ENCODE measurements around the gene PREPL. TPM values are rescaled to one million over a fixed set of nuclear protein-coding genes. Genes with fewer than 3 reads are reported as not detected.
A peak's percentile ranks its signal among the peaks of the same experiment; 100 is the strongest.

The PREPL gene
- 31.9 and 111 TPM in 2 replicates for total RNA-seq (2011; cell fraction: chromatin; rRNA removed; ENCODE audit: low replicate concordance)
- 14.8 and 23.8 TPM in 2 replicates for total RNA-seq (2011; cell fraction: nucleolus; rRNA removed)
- 47.1 and 80.1 TPM in 2 replicates for total RNA-seq (2011; cell fraction: nucleoplasm; rRNA removed)
- total RNA-seq (2014; rRNA removed) (19.7 and 24.1 TPM in 2 replicates), total RNA-seq (2014; rRNA removed; fragmentation: Illumina TruSeq; extraction: Trizol) (34.5 and 38.5 TPM in 2 replicates), total RNA-seq (2015; rRNA removed; fragmentation: Illumina TruSeq; extraction: Trizol) (25.3 and 26.9 TPM in 2 replicates), total RNA-seq (2021) (31.2 and 31.8 TPM in 2 replicates), polyA plus RNA-seq (2011; rRNA removed) (48.0 and 58.9 TPM in 2 replicates), polyA plus RNA-seq (2014; fragmentation: Illumina TruSeq; extraction: Trizol) (32.5 and 42.4 TPM in 2 replicates), polyA plus RNA-seq (2014; fragmentation: Nextera tagmentation; extraction: Ambion mirVana) (10 to 100 TPM; 11.6 to 27.2 TPM), polyA plus RNA-seq (2014; rRNA removed) (24.3 and 26.7 TPM in 2 replicates), polyA minus RNA-seq (2011; rRNA and poly(A)+ RNA removed) (59.9 and 61.1 TPM in 2 replicates), Bru-seq, nascent RNA (percentile 80 among the genes with signal in this experiment), BruChase-seq, experiment 1, labeled RNA remaining after a 2-hour chase (percentile 87 among the genes with signal in this experiment), BruChase-seq, experiment 2, labeled RNA remaining after a 6-hour chase (percentile 89 among the genes with signal in this experiment)
- polyA plus RNA-seq (2011; cell fraction: cytosol; rRNA removed): 9.4 and 20.7 TPM in 2 replicates
- 40.9 and 70.4 TPM in 2 replicates for polyA plus RNA-seq (2011; cell fraction: nucleus; rRNA removed)
- polyA plus RNA-seq (2012): 19.6 and 40.4 TPM in 2 replicates
- polyA minus RNA-seq (2011; cell fraction: cytosol; rRNA and poly(A)+ RNA removed): 19.4 and 25.0 TPM in 2 replicates
- 21.3 and 44.3 TPM in 2 replicates for polyA minus RNA-seq (2011; cell fraction: nucleus; rRNA and poly(A)+ RNA removed)
- long read RNA-seq, experiment 1, full-length matches to known transcripts: 26 of 49 reads
- long read RNA-seq, experiment 1, partial matches to known transcripts: 9 of 49 reads
- long read RNA-seq, experiment 1, other reads (novel, unspliced or antisense): 14 of 49 reads
- long read RNA-seq, experiment 2, full-length matches to known transcripts: 1 of 21 reads
- long read RNA-seq, experiment 2, partial matches to known transcripts: 2 of 21 reads
- long read RNA-seq, experiment 2, other reads (novel, unspliced or antisense): 18 of 21 reads
- long read RNA-seq, experiment 3, full-length matches to known transcripts: 7 of 12 reads
- long read RNA-seq, experiment 3, partial matches to known transcripts: 1 of 12 reads
- long read RNA-seq, experiment 3, other reads (novel, unspliced or antisense): 4 of 12 reads

- DNase-seq (ENCODE audit: extremely low read depth in 1 of 4, low spot score in 3 of 4): peak; percentile 97 to 99 (median 98)
- no TSS peak for BruUV-seq (replicated peaks)
- H2AFZ ChIP-seq (ENCODE audit: low read depth, low read length): peak within 1 kb of the TSS; percentile 100
- H3K4me1 ChIP-seq (replicated peaks in 1 of 2; ENCODE audit: control insufficient read depth in 2 of 2, insufficient read depth in 2 of 2, low read length in 2 of 2): peaks cover 3 to 18% of the 10 kb centered on the region in 2 experiments; a peak in 3 of 5 replicates
- ChIA-PET POLR2A (interaction anchor here (0.6 to 4.7 kb wide), 21 partner anchors 9 to 1495 kb away, joined by 3 to 40 read pairs (median 3); no protein-coding TSS in a partner anchor), CTCF (ENCODE audit: low intra/inter-chr PET ratio) (no interaction called here)
- H3K9me1 ChIP-seq (ENCODE audit: control insufficient read depth, insufficient read depth, low read length): no peaks in the 10 kb centered on the region
- peak within 1 kb of the TSS; percentile 97 for H3K4me2 ChIP-seq (ENCODE audit: insufficient read depth, low read length)
- WGBS (ENCODE audit: insufficient coverage, low coverage, missing lambda C conversion rate): under 1% methylated on average over 52 of the region's 57 CpGs
- no peaks in the 10 kb centered on the region; the same call in 1 of the 2 replicates for H4K20me1 ChIP-seq (replicated peaks; ENCODE audit: control insufficient read depth, insufficient read depth, low read length)
- H3K36me3 ChIP-seq (ENCODE audit: control insufficient read depth, insufficient read depth, low read length): peaks cover 5% of the 10 kb centered on the region; the same call in 1 of the 3 replicates
- peak; percentile 99 for FAIRE-seq
- peaks cover 57% of the 10 kb centered on the region for H3K79me2 ChIP-seq (ENCODE audit: control insufficient read depth, insufficient read depth, low read length)
- peak within 1 kb of the TSS; percentile 100 for H3K27ac ChIP-seq (ENCODE audit: extremely low read depth, low read depth, low read length)
- in situ Hi-C loops (cut with MboI): no loop called here
- intact Hi-C loops (cut with micrococcal nuclease): no loop called here
- peak within 1 kb of the TSS; percentile 80 for H3K4me3 ChIP-seq
- peak; percentile 93 for ATAC-seq
- no peaks in the 10 kb centered on the region for H3K9me3 ChIP-seq (replicated peaks; ENCODE audit: control insufficient read depth, insufficient read depth, low read depth, low read length)
- H3K27me3 ChIP-seq (ENCODE audit: control insufficient read depth in 2 of 2, insufficient read depth in 2 of 2, low read length in 2 of 2): no peaks in the 10 kb centered on the region
- H3K9ac ChIP-seq (ENCODE audit: insufficient read depth in 1 of 2, low read depth in 2 of 2, low read length in 2 of 2): peak within 1 kb of the TSS; percentile 94 to 95
- TF ChIP-seq, protein P1, sequence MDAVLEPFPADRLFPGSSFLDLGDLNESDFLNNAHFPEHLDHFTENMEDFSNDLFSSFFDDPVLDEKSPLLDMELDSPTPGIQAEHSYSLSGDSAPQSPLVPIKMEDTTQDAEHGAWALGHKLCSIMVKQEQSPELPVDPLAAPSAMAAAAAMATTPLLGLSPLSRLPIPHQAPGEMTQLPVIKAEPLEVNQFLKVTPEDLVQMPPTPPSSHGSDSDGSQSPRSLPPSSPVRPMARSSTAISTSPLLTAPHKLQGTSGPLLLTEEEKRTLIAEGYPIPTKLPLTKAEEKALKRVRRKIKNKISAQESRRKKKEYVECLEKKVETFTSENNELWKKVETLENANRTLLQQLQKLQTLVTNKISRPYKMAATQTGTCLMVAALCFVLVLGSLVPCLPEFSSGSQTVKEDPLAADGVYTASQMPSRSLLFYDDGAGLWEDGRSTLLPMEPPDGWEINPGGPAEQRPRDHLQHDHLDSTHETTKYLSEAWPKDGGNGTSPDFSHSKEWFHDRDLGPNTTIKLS (IDR thresholded peaks at IDR 0.05; ENCODE audit: borderline replicate concordance, low read depth): peak; percentile 91
- TF ChIP-seq, protein P2, sequence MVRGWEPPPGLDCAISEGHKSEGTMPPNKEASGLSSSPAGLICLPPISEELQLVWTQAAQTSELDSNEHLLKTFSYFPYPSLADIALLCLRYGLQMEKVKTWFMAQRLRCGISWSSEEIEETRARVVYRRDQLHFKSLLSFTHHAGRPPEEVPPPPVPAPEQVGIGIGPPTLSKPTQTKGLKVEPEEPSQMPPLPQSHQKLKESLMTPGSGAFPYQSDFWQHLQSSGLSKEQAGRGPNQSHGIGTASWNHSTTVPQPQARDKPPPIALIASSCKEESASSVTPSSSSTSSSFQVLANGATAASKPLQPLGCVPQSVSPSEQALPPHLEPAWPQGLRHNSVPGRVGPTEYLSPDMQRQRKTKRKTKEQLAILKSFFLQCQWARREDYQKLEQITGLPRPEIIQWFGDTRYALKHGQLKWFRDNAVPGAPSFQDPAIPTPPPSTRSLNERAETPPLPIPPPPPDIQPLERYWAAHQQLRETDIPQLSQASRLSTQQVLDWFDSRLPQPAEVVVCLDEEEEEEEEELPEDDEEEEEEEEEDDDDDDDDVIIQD (CRISPR knock-in tag; IDR thresholded peaks at IDR 0.05): no peak
- TF ChIP-seq L3MBTL2 (IDR thresholded peaks at IDR 0.05) (peak; percentile 82), HDGF (IDR thresholded peaks at IDR 0.05) (no peak), ETV5 (CRISPR knock-in tag; IDR thresholded peaks at IDR 0.05; ENCODE audit: low read depth) (peak; percentile 82), E2F3 (CRISPR knock-in tag; IDR thresholded peaks at IDR 0.05) (no peak), EP400 (IDR thresholded peaks at IDR 0.05) (peak; percentile 100), ZNF764 (CRISPR knock-in tag; IDR thresholded peaks at IDR 0.05; ENCODE audit: low read depth) (no peak), MAX (CRISPR knock-in tag; IDR thresholded peaks at IDR 0.05) (peak; percentile 97), ZBTB12 (CRISPR knock-in tag; IDR thresholded peaks at IDR 0.05) (peak; percentile 75), CEBPB (tag; IDR thresholded peaks at IDR 0.05) (peak; percentile 99)
Observed at GRCh38 chr2:44361330-44362206, at the start of gene PREPL, which contains the start of gene CAMKMT. TSS of gene PREPL (minus strand) at chr2:44361494. CDS start at chr2:44346342, 15,152 bp downstream. TSS of gene CAMKMT (plus strand) at chr2:44361947.

Data from K562 (cell line).